HK-2 (cell line): ENCODE results near the gene LRMDA.

Experiments used
- DNase-seq: peaks from one replicate; pipeline ENCODE4 v3.0.0-alpha.2; 2018; ENCODE audit not compliant: unreplicated experiment

Gene LRMDA

DNA sequence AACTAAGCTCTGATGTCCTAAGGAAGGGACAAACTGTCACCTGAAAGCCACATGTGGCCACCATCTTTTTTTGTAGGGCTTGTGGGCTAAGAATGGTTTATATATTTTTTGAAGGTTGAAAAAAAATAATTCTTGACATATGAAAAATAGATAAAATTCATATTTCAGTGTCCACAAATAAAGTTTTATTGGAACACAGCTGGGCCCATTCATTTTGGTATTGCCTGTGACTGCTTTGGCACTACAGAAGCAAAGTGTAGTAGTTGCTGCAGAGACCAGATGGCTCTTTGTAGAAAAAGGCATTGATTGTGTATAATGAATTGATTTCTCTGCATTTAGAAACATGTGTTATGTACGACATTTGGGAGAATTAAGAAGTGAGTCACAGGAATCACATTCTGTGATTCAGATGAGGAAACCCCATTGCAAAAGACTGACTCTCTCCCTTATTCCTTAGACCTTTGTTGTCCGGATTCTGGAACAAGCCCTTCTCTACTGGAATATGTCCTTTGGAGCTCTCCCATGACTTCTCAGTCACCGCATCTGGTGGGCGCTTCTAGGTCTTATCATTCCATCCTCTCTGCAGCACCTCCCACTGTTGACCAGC, 438.7 kb downstream of the LRMDA start:
- no peak for DNase-seq

DNA sequence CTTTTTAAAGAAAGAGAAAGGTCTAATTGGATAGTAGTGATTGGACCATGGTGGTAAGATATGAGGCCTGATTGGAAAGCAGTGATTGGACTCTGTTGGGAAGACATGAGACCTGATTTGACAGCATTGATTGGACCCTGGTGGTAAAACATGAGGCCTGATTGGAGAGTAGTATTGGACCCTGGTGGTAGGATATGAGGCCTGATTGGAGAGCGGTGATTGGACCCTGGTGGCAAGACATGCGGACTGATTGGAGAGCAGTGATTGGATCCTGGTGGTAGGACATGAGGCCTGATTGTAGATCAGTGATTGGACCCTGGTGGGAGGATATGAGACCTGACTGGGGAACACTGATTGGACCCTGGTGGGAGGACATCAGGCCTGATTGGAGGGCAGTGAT, 444.3 kb downstream of the LRMDA start:
- DNase-seq: no peak

DNA sequence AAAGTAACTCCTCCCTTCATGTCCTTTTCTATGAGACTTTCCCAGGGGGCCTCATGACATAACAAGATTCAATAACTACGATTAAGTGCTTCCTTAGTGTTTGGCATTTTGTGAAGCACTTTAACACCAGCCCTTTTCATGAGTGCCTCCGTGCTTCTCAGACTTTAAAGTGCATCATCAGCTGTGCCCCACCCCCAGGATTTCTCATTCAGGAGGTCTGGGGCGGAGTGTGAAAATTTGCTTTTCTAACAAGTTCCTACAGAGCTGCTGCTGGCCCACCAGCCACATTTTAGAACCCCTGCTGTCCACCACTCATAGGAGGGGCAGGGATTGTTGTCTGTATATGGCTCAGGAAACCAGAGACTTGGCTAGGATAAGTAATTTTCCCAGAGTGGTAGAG, 445.3 kb downstream of the LRMDA start:
- DNase-seq: no peak

DNA sequence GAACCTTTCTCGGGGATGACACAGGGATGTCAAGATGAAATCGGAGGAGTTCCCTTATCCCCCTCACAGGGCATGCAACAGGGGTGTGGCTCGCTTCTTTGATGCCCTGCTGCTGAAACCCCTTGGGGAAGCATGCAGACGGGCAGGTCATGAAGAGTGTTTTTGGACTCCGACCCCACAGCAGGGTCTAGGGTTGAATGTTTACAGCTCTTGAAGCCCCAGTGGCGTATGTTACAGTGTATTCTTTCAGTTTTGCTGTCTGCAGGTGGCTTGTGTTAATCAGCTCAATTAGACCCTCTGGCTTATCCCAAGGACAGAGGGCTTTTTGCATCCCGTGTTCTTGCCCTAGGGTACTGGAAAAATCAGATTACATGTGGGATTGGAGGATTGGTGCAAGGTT, 446.5 kb downstream of the LRMDA start:
- DNase-seq: no peak

DNA sequence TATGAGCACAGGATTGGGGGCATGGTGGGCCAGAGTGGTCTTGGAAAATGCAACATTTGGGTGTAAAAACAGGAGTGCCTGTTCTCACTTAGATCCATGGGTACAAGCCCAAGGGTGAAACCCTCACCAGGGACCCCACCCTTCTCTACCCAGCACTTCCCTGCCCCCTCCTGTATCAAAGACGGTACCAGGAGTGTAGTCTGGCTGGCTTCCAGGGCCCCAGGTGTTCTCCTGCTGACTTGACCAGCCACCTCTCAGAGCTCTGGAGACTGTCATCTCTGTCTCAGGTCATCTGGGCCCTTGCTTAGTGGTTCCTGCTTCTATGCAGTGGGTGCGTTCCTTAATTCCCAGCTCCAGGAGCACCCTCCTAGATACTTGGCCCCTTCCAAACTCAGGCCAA, 447.2 kb downstream of the LRMDA start:
- DNase-seq: no peak

DNA sequence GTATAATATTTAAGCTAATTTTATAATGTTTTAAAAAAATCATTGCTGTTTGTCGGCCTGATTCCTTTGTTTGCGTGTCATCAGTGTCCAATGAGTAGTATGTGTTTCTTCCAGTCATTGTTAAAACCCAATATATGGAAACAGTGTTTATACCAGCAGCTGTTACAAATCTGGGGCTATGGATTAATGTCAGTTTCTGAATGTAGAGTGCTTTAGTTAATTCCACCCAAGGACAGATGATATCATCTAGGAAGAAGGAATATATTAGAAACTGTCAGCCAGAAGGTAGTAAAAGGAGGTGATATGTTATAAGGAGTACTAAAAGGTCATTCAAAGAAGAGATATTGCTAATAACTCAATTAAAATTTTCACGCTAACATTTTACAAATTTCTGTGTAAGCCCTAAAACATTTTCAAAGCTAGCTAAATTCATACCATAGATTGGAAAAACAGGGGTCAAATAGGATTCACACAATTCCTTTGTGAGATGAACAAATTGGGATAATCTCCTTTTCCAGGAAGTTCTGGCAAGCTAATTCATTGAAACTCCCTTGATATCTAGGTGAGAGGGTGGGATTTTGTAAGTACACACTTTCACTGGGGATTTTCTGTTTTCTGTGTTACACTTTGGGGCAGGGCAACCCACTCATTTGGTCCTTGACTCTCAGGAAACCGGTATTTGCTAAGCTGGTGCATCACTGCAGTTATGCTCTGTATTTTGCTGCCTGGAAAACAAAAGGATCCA, 448.8 kb downstream of the LRMDA start:
- no peak for DNase-seq

DNA sequence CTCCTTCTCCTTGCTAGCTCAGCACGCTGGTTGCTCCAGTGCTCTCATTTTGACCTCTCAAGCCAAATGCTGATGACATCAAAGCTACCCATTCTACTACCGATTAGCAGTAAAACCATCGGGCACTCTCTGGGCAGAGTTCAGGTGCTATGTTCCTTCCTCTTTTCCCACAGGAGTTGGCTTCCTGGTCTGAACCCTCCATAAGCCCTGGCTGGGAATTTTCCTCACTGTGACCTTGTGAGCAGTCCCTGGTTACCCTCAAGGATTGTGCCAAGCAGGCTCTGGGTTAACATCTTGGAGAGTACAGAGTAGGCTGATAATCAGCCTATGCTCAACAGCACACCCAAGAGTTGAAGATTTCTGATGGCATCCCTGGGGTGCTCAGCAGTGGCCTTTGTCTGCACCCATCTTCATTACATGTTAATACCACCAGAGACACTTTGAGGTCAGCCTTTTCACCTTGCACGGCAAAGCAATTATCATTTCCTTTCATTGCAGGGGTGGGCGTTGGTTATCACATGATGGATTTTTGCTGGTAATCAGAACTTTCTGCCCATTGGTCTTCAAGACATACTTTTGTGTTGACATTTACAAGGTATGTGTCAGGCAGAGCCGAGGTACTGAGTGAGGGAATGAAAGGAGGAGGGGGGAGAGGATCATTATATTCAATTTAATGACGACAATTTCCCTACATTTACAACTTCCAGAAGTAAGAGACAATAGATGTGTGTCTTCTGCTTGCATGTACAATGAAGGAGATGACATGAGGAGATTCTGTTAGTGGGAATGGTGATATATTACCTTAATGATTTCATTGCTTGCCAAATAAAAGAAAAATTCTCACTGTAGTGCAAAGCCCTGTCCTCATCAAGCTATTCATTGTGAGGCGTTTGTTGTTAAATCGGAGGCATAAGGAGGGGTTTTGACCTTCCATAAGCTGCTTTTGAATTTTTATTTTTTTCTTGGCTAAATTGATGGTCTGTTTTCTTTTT, 452.0 kb downstream of the LRMDA start:
- no peak for DNase-seq

DNA sequence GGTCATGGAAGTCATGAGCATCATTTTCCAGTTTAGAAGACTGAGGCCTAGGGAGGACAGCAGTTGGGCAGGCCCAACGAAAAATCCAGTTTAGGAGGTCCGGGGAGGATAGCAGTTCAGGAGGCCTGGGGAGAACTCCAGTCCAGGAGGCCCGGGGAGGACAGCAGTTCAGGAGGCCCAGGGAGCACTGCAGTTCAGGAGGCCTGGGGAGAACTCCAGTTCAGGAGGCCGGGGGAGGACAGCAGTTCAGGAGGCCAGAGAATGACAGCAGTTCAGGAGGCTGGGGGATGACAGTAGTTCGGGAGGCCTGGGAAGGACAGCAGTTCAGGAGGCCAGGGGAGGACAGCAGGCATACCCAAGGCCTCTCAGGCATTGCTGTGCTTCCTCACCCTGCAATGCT, 453.4 kb downstream of the LRMDA start:
- no peak for DNase-seq

DNA sequence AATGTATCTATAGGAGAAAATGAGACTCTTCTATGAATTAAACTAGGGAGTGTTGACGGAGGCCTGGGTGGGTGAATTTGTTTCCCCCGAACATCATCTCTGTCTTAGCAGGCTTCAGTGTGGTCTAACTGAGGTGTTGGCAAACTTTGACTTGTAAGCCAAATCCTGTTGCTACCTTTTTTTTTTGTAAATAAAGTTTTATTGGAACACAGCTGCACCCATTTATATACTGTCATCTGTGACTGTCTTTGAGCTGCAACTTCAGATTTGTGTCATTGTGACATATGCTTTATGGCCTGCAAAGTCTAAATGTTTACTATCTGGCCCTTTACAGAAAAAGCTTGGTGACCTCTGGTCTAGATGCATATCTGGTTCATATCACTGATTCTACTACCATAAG, 455.9 kb downstream of the LRMDA start:
- DNase-seq: no peak

DNA sequence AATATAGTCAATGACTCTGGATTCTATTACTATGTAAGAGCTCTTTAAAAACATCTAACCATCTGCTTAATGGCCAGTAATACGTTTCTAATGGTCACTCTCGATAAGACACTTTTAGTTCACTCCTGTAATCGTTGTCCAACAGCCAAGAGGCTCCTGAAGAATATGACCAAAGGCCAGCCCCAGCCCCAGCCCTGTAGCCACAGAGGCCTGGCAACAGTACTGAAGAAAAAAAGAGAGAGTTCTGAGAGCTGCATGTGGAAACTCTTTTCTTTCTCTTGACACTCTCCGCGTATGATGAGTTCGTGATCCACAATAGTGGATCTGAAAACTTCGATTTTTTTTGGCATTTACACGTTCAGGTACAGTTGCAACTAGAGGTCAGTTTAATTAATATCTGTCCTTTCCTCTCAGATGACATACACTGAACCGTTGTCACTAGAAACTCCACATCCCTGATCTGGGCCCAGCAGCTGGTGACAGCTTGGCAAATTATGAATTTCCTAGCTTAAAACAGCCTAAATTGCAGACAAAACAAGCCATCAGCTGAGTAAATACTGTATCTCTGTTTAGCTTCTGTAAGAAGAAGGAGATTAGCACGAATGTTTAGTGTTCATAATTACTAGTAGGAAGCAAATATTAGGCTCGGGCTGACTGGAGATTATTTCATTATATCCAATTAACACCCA, 456.7 kb downstream of the LRMDA start:
- DNase-seq: no peak

DNA sequence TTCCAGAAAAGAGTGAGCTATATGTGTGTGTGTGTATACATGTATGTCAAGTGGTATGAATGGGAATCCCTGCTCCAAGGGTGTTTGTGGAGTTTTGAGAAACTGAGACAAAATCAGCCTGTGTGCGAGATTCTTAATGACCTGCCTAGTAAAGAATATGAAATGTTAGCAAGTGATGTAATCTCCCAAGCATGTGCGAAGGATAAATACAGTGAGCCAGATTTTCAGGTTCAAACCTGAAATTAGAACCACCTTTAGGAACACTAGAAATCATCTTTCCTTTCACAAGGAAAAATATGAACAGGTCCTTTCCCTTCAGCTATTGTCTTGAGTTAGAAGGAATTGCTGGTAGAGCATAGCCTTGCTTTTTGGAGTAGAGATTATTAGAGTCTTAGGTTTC, 457.6 kb downstream of the LRMDA start:
- no peak for DNase-seq

DNA sequence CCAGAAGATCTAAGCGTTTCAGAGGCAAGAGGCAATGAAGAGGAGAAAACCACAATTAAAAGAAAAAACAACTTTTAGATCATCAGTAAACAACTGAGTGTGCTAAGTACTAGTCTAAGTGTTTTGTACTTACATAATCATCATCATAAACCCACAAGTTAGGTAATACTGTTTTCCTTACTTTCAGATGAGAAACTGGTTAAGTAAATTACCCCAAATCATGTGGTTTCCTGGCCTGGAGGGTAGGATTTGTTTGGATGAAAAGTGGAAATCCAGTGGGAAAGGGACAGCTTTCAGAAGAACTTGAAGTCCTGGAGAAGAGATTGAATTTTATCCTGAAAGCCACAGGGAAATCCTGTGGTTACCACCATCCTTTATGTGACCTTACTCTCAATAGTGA, 463.3 kb downstream of the LRMDA start:
- no peak for DNase-seq

DNA sequence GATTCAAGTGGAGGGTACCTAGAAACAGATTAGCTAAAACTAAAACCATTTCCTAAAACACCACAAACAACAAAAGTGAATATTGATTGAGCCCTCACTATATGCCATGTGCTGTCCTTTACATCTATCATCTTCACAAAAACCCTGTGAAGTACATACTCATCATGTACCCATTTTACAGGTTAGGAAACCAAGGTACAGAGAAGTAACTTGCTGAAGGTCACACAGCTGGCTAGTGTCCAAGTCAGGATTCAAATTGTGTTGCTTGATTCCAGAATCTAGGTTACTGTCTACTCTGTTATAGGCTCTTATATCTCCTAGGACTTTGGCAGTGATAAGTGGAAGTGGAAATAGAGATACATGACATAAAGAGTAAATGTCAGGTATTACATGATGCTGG, 463.8 kb downstream of the LRMDA start:
- no peak for DNase-seq

DNA sequence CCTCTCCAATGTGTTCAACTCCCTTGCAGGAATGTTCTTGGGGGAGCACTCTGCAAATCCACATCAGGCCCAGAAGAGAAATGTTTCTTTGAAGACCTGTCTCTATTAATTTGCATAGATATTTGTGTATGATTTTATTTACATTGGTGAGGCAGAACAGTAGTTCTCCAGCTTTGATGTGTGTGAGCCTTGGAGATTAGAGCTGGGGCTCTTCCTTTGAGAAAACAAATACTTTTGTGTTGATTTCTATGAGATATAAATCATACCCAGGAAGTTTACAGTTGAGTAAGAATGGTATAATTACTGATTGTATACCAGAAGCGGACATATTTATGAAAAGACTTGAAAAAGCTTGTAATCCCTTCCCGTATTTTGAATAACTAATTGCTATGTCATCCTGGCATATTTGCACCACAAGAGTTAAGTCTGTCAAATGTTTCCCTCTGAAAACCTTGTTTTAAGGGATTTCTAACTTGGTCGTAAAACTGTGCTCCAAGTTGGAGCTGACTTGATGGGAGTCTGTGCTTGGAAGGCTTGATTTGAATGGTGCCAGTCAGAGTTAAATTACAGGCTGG, 468.5 kb downstream of the LRMDA start:
- DNase-seq: no peak

DNA sequence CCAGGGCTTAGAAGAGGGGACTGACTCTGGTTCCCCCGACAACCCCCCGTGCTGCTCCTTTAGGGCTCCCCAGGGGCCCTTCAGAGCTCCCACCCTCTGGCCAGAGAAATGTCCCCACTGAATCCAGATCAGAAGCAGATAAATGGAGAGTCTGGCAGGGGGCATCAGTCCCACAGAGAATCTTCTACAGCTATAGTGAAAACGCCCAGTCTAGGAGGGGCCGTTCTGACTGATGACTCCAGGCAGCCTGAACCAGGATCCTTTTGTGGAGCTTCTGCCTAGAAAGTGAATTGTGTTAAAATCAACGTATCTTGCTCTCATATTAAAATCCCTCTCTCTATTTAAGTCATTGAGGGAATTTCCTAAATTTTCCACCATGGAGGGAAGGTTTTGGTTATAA, 471.4 kb downstream of the LRMDA start:
- DNase-seq: no peak

DNA sequence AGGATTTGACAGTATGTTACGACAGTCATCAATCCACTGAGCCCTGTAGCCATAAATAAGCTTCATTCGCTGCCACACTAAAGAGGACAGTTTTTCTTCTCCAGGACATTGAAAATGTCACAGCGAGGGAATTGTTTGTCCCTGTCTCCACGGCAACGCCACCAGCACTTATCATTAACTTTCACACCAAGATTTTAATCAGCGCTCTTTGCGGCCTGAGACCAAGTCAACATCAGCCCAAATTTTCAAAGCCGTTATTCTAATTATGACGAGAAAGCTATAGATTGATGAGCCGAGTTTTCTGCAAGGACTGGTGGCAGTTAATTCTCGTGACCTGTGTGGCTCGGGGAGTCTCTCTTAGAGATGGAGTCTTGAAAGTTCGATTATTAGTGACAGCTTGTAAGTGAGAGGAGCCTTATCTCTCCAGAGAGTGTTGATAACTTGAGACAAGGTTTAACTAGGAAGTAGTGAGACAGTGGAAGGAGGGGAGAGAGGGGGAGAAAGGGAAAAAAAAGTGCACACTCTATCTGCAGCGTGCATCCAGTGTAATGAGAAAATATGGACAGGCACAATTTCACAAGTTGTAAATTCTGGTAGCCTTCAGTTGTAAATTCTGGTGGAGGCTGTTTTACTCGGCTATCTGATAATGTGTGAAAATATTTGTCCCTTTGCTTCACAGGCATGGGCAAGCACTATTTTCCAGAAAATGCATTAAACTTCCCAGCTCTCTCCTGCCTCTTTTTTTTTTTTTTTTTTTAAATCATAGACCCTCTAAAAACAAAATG, 473.3 kb downstream of the LRMDA start:
- no peak for DNase-seq

DNA sequence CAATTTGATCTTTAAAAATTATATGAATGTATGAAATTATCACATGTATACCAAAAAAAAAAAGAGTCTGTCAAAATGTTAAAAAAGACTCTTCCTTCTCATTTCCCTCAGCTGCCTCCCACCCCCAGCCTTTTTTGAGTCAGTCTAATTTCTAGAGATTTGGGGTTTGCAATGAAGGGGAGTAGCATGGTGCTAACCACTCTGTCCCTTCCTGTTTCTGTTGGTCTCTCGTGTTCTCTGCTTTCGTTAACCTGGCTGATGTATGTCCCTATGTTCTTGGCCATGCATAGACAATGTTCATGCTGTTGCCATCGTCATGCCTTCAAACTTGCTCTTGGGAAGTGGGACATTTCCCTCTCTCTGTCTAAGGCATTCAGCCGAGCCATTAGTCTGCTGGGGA, 474.1 kb downstream of the LRMDA start:
- DNase-seq: no peak

DNA sequence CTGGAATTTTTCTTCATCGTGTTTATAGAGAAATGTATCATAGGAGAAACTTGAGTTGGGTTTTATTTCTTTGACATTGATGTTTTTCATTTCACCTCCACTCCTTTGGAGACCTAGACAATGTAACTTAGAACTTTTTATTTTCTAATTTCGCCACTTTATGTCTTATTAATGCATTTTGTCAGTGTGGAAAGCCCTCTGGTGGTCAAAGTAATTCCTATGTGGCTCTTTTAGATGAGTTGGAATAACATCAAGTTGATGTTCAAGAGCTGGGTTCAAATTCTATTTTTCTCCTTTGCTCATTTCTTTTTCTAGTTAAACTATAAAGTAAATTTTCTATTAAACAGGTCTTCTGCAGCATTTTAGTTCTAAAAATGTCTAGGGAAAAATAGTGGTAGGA, 478.6 kb downstream of the LRMDA start:
- no peak for DNase-seq

DNA sequence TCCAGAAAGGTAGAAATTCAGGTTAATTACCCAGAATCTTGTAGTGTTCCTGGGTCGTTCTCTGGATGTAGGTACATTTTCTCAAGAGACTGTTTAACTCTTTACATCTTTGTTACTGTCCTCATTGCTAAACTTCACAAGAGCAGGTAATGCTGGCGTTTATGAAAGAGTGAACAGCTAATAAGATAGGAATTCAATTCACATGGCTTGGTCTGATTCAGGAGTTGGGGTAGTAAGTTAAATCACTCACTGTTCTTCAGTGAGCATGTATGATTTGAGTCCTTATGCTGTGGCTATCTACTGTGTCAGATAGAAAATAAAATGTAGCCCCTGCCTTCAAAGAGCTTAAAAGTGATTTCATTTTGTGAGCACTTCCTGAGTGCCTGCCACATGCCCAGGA, 480.0 kb downstream of the LRMDA start:
- DNase-seq: no peak

DNA sequence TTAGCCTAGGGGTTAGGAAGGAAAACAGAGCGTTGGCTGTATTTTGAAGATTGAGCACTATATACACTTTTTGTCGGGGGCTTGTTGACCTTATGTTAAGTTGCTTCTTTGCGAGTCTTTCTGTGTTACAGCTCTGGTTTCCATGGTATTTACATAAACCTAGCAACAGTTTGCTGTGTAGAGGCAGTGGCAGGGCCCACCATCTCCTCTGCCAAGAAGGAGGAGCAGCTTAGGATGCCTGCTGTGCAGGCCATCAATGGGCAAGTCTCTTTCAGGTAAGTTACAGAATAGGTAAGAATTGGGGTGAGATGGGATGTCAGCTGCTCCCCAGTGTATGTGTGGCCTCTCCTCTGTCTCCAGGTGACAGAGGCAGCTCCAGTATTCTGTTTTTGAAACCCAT, 485.5 kb downstream of the LRMDA start:
- no peak for DNase-seq

DNA sequence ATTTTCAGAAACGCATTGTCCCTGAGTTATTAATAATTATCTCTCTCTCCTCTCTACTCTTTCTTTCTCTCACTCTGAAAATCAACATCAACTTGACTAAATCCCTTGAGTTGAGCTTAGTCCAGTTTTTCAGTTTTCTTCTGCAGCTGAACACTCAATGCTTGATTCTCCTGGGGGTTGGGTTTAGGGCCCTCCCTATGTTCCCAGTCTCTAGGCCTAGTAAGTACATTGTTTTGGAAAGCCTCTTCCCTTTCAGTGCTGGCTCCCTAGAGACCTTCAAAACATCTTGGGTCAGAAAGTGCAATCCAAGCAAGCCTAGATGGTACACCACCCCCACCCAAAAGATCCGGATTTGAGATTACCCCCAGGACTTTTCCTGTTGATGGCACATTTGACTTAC, 488.5 kb downstream of the LRMDA start:
- no peak for DNase-seq
